H1 (cell line): ENCODE results near the gene KSR2. TPM values are rescaled to one million over a fixed set of nuclear protein-coding genes. Genes with fewer than 3 reads are reported as not detected.

Experiments
- CTCF ChIA-PET: fragments of 300-600 bp; sonication (Branson Sonifier 250); formaldehyde crosslinking; loops from one replicate; lab custom pipeline; 2021; ENCODE audit not compliant: partially characterized antibody; lab: Charles Lee
- POLR2A ChIA-PET: fragments of 300-600 bp; sonication (Branson Sonifier 250); formaldehyde crosslinking; loops from one replicate; lab custom pipeline; 2021; ENCODE audit warnings: inconsistent platforms; ENCODE audit not compliant: partially characterized antibody; lab: Charles Lee
- DNase-seq, 2 experiments: peaks; one replicate each; pipeline versions ENCODE4 v3.0.0 to v3.0.0-alpha.2; 2010 to 2022; ENCODE audit warnings: low spot score in 2 of 2, low read depth in 1 of 2, mixed read lengths in 1 of 2
- FAIRE-seq: peaks from 2 replicates; lab custom pipeline; 2011; peaks lifted over from hg19 to GRCh38; lab: Jason Lieb, UNC
- H2AFZ ChIP-seq: 2 replicates; pipeline ENCODE4 v1.8.1; 2012; ENCODE audit warnings: low read length, inconsistent platforms
- H2AK5ac ChIP-seq: 2 replicates; pipeline ENCODE4 v1.6.1; 2013; ENCODE audit warnings: low read depth, low read length
- H2BK120ac ChIP-seq: replicated peaks from 2 replicates; pipeline ENCODE3; 2013; ENCODE audit warnings: low read depth, low read length, inconsistent platforms
- H2BK12ac ChIP-seq: 2 replicates; pipeline ENCODE4 v1.6.1; 2013; ENCODE audit warnings: low read depth, low read length
- H2BK15ac ChIP-seq: 2 replicates; pipeline ENCODE4 v1.6.1; 2013; ENCODE audit warnings: low read length
- H2BK20ac ChIP-seq: 2 replicates; pipeline ENCODE4 v1.6.1; 2013; ENCODE audit warnings: low read length
- H2BK5ac ChIP-seq: 2 replicates; pipeline ENCODE4 v1.6.1; 2013; ENCODE audit warnings: low read depth, low read length
- H3K14ac ChIP-seq: 2 replicates; pipeline ENCODE4 v1.6.1; 2013; ENCODE audit warnings: inconsistent platforms; ENCODE audit not compliant: insufficient read length
- H3K18ac ChIP-seq: 2 replicates; pipeline ENCODE4 v1.6.1; 2013; ENCODE audit warnings: low read length; ENCODE audit errors: extremely low read depth
- H3K23ac ChIP-seq: 2 replicates; pipeline ENCODE4 v1.6.1; 2013; ENCODE audit warnings: inconsistent platforms; ENCODE audit not compliant: insufficient read length
- H3K23me2 ChIP-seq: 2 replicates; pipeline ENCODE4 v1.6.1; 2013; ENCODE audit warnings: low read depth, low read length
- H3K27ac ChIP-seq: 2 replicates; pipeline ENCODE4 v1.6.1; 2011; ENCODE audit warnings: low read depth, low read length, inconsistent platforms
- H3K27me3 ChIP-seq, 4 experiments: replicated peaks in 1 of 4; 1 replicate in 1 of 4; 2 replicates in 3 of 4; pipeline versions ENCODE4 v1.6.1 to v1.8.1; 2011 to 2013; ENCODE audit warnings: low read length in 3 of 4, mild to moderate bottlenecking in 3 of 4, inconsistent platforms in 2 of 4, mixed read lengths in 2 of 4, moderate library complexity in 1 of 4; ENCODE audit not compliant: control insufficient read depth in 3 of 4, insufficient read depth in 3 of 4; ENCODE audit errors: extremely low read depth in 1 of 4
- H3K36me3 ChIP-seq, 4 experiments: 2 replicates each; pipeline versions ENCODE4 v1.6.1 to v1.8.1; 2011 to 2013; ENCODE audit warnings: mild to moderate bottlenecking in 4 of 4, low read length in 3 of 4, moderate library complexity in 2 of 4, control low read depth in 1 of 4, inconsistent platforms in 1 of 4; ENCODE audit not compliant: insufficient read depth in 4 of 4, control insufficient read depth in 2 of 4
- H3K4ac ChIP-seq: replicated peaks from 2 replicates; pipeline ENCODE3; 2013; ENCODE audit warnings: low read length, low read depth, mixed read lengths, inconsistent platforms; ENCODE audit not compliant: insufficient read length
- H3K4me1 ChIP-seq, 4 experiments: replicated peaks in 1 of 4; 1 replicate in 1 of 4; 2 replicates in 3 of 4; pipeline versions ENCODE4 v1.6.1 to v1.8.1; 2011 to 2013; ENCODE audit warnings: low read length in 3 of 4, inconsistent platforms in 2 of 4, mixed read lengths in 1 of 4; ENCODE audit not compliant: insufficient read depth in 4 of 4, control insufficient read depth in 3 of 4
- H3K4me2 ChIP-seq, 2 experiments: 2 replicates each; pipeline versions ENCODE4 v1.6.1 to v1.8.1; 2011 to 2013; ENCODE audit warnings: low read depth in 2 of 2, low read length in 2 of 2, control low read depth in 1 of 2, inconsistent platforms in 1 of 2, mild to moderate bottlenecking in 1 of 2; ENCODE audit not compliant: insufficient read depth in 1 of 2
- H3K4me3 ChIP-seq, 4 experiments: fragments of 200-600, 300-600 bp in 1 of 4; sonication (generic), shearing (Covaris generic), sonication (Bioruptor Twin) in 1 of 4; 2 replicates each; pipeline versions ENCODE4 v1.5.1 to v1.8.1; 2011 to 2016; ENCODE audit warnings: low read length in 4 of 4, low read depth in 3 of 4, control low read depth in 2 of 4, inconsistent platforms in 2 of 4, mild to moderate bottlenecking in 2 of 4, mixed read lengths in 1 of 4, moderate library complexity in 1 of 4; ENCODE audit not compliant: insufficient read depth in 2 of 4; ENCODE audit errors: extremely low read depth in 1 of 4
- H3K56ac ChIP-seq: replicated peaks from 2 replicates; pipeline ENCODE3; 2013; ENCODE audit warnings: low read depth, mild to moderate bottlenecking, mixed read lengths, low read length, inconsistent platforms; ENCODE audit not compliant: insufficient read length
- H3K79me1 ChIP-seq: 2 replicates; pipeline ENCODE4 v1.6.1; 2013; ENCODE audit warnings: low read depth, low read length, control low read depth
- H3K79me2 ChIP-seq, 2 experiments: 2 replicates each; pipeline versions ENCODE4 v1.6.1 to v1.8.1; 2012 to 2013; ENCODE audit warnings: low read length in 2 of 2, mild to moderate bottlenecking in 2 of 2, inconsistent platforms in 1 of 2; ENCODE audit not compliant: insufficient read depth in 2 of 2, control insufficient read depth in 1 of 2
- H3K9ac ChIP-seq, 4 experiments: replicated peaks in 1 of 4; 1 replicate in 1 of 4; 2 replicates in 3 of 4; pipeline versions ENCODE4 v1.6.1 to v1.8.1; 2011 to 2013; ENCODE audit warnings: low read depth in 3 of 4, low read length in 3 of 4, control low read depth in 2 of 4, mild to moderate bottlenecking in 2 of 4, moderate library complexity in 2 of 4, inconsistent platforms in 1 of 4; ENCODE audit errors: extremely low read depth in 1 of 4
- H3K9me3 ChIP-seq, 2 experiments: 2 replicates each; pipeline versions ENCODE4 v1.6.1 to v1.8.1; 2012 to 2013; ENCODE audit warnings: mild to moderate bottlenecking in 2 of 2, moderate library complexity in 2 of 2, control low read depth in 1 of 2, inconsistent platforms in 1 of 2, low read depth in 1 of 2, low read length in 1 of 2, mixed read lengths in 1 of 2; ENCODE audit not compliant: insufficient read depth in 2 of 2
- H4K20me1 ChIP-seq, 2 experiments: replicated peaks in 1 of 2; 2 replicates each; pipeline versions ENCODE3 to v1.8.1; 2011 to 2013; ENCODE audit warnings: inconsistent platforms in 2 of 2, low read length in 2 of 2, mild to moderate bottlenecking in 1 of 2; ENCODE audit not compliant: insufficient read depth in 2 of 2, control insufficient read depth in 1 of 2
- H4K5ac ChIP-seq: 2 replicates; pipeline ENCODE4 v1.6.1; 2013; ENCODE audit warnings: low read length, low read depth, mixed read lengths, inconsistent platforms; ENCODE audit not compliant: insufficient read length
- H4K8ac ChIP-seq: 2 replicates; pipeline ENCODE4 v1.8.0; 2013; ENCODE audit warnings: mild to moderate bottlenecking, moderate library complexity, low read length, inconsistent platforms; ENCODE audit not compliant: insufficient read depth; ENCODE audit errors: extremely low read depth
- H4K91ac ChIP-seq: replicated peaks from 2 replicates; pipeline ENCODE3; 2013; ENCODE audit warnings: low read length, mixed read lengths, inconsistent platforms; ENCODE audit not compliant: insufficient read length
- EZH2 ChIP-seq: fragments of 200-600 bp; sonication (generic); IDR thresholded peaks from 2 replicates; pipeline ENCODE4 v1.7.1; 2012; ENCODE audit warnings: low read depth, mild to moderate bottlenecking, moderate library complexity, low read length, inconsistent platforms; ENCODE audit not compliant: severe bottlenecking
- RAD21 ChIP-seq, 2 experiments: IDR thresholded peaks in 1 of 2; conservative IDR thresholded peaks in 1 of 2; 2 replicates each; pipeline ENCODE4 v1.6.1; 2011; ENCODE audit warnings: low read depth in 2 of 2, low read length in 2 of 2, improper control_type of control experiment in 1 of 2, inconsistent platforms in 1 of 2, mild to moderate bottlenecking in 1 of 2, moderate library complexity in 1 of 2
- TAF1 ChIP-seq: IDR thresholded peaks from 2 replicates; pipeline ENCODE4 v1.6.1; 2011; ENCODE audit warnings: mild to moderate bottlenecking, low read depth, low read length
- YY1 ChIP-seq: IDR thresholded peaks from 2 replicates; pipeline ENCODE4 v1.6.1; 2011; ENCODE audit warnings: low read depth, mild to moderate bottlenecking, low read length
- WGBS, 2 experiments: shearing (Covaris generic) in 1 of 2; methylation state at CpG; one replicate each; pipeline versions ENCODE4 v1.1.6 to v1.1.7; 2013 to 2015; ENCODE audit warnings: low lambda C conversion rate in 2 of 2, mixed read lengths in 2 of 2, inconsistent platforms in 1 of 2, low coverage in 1 of 2, missing lambda C conversion rate in 1 of 2; ENCODE audit not compliant: insufficient replicate concordance in 2 of 2, insufficient coverage in 1 of 2, insufficient read length in 1 of 2; ENCODE audit errors: extremely low coverage in 1 of 2, missing lambda C conversion rate in 1 of 2; 5-methylcytosine and 5-hydroxymethylcytosine counted together
- polyA plus RNA-seq, 7 experiments: library from polyadenylated mRNA; depleted of rRNA in 3 of 7; stranded (reverse) in 5 of 7; unstranded in 2 of 7; fragments of >200 nt in 5 of 7; fragments of 200-250 nt in 2 of 7; gene quantifications; 1 replicate in 5 of 7; 2 replicates in 1 of 7; 4 replicates in 1 of 7; pipeline versions ENCODE4 v1.2.1 to v1.2.3, GENCODE V29; 2011 to 2013; ENCODE audit warnings: missing spikeins in 2 of 7, mixed read lengths in 2 of 7
- total RNA-seq: library from RNA; stranded (reverse); fragmentation: NEBNext Ultra II Directional; extraction: Animal tissue kit (Norgen Biotek cat#: 25700); gene quantifications from 2 replicates; pipeline ENCODE4 v1.2.1, GENCODE V29; 2021
- TF ChIP-seq, protein P1 (sequence below), 3 experiments: IDR thresholded peaks; 1 replicate in 2 of 3; 2 replicates in 1 of 3; pipeline versions ENCODE4 v1.5.1 to v1.6.1; 2011; ENCODE audit warnings: low read length in 3 of 3, mild to moderate bottlenecking in 3 of 3, inconsistent platforms in 2 of 3, low read depth in 1 of 3, moderate library complexity in 1 of 3; ENCODE audit not compliant: insufficient read depth in 1 of 3; ENCODE audit errors: control extremely low read depth in 1 of 3
- TF ChIP-seq, protein P2 (sequence below): IDR thresholded peaks from 2 replicates; pipeline ENCODE4 v1.6.1; 2012; ENCODE audit warnings: inconsistent platforms

KSR2 gene
- total and polyA plus RNA-seq, 2 of the 8 experiments (the other 6 are each of a cell fraction or from before 2014, with no cell fraction given): 0.74 to 2.2 TPM

DNA sequence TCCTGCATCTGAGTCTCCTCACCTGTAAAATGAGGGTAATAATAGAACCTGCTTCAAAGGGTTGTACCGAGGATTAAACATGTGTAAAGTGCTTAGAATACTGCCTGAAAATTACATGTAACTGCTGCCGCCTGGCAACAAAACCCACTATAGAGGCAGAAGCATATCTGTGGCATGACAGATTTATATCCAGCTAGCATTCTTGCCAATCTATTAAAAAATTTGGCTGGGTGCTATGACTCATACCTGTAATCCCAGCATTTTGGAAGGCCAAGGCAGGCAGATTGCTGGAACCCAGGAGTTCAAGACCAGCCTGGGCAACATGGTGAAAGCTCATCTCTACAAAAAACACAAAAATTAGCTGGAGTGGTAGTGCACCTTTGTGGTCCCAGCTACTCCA is 16.4 kb upstream of the KSR2 start:
- no peaks in the 10 kb centered on the region for H3K79me1 ChIP-seq
- CTCF ChIA-PET: interaction anchor here (0.7 to 1.7 kb wide), 3 partner anchors 14 to 96 kb away, joined by 3 to 4 read pairs (median 3); partner anchors contain the start of gene RFC5
- no peaks in the 10 kb centered on the region for H3K9me3 ChIP-seq
- H4K5ac ChIP-seq: no peak overlapping the region
- no peaks in the 10 kb centered on the region for H3K27me3 ChIP-seq
- no peak overlapping the region for H3K4me3 ChIP-seq
- H2BK20ac ChIP-seq: no peak overlapping the region
- H2BK12ac ChIP-seq: no peak overlapping the region
- POLR2A ChIA-PET: interaction anchor here (1.0 kb wide), 1 partner anchor 31 kb away, joined by 3 read pairs; the partner anchor contains the start of gene RFC5
- no peak overlapping the region for H3K4ac ChIP-seq
- H3K14ac ChIP-seq: no peak overlapping the region
- H4K8ac ChIP-seq: no peak overlapping the region
- H3K4me1 ChIP-seq: no peaks in the 10 kb centered on the region
- H3K79me2 ChIP-seq: no peaks in the 10 kb centered on the region
- no peaks in the 10 kb centered on the region for H4K20me1 ChIP-seq
- no peaks in the 10 kb centered on the region for H3K23me2 ChIP-seq
- H2BK15ac ChIP-seq: no peak overlapping the region
- no peak overlapping the region for H3K27ac ChIP-seq
- no peak overlapping the region for H3K4me2 ChIP-seq
- TF ChIP-seq, protein P1, sequence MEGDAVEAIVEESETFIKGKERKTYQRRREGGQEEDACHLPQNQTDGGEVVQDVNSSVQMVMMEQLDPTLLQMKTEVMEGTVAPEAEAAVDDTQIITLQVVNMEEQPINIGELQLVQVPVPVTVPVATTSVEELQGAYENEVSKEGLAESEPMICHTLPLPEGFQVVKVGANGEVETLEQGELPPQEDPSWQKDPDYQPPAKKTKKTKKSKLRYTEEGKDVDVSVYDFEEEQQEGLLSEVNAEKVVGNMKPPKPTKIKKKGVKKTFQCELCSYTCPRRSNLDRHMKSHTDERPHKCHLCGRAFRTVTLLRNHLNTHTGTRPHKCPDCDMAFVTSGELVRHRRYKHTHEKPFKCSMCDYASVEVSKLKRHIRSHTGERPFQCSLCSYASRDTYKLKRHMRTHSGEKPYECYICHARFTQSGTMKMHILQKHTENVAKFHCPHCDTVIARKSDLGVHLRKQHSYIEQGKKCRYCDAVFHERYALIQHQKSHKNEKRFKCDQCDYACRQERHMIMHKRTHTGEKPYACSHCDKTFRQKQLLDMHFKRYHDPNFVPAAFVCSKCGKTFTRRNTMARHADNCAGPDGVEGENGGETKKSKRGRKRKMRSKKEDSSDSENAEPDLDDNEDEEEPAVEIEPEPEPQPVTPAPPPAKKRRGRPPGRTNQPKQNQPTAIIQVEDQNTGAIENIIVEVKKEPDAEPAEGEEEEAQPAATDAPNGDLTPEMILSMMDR (IDR thresholded peaks at IDR 0.05; ENCODE audit: control extremely low read depth in 1 of 3, insufficient read depth in 1 of 3, low read depth in 1 of 3, low read length in 3 of 3): no peak
- TF ChIP-seq RAD21 (IDR thresholded peaks at IDR 0.05 in 1 of 2, conservative IDR thresholded peaks at IDR 0.05 in 1 of 2; ENCODE audit: low read depth in 2 of 2, low read length in 2 of 2) (no peak), EZH2 (no peak), YY1 (no peak), TAF1 (no peak)
- TF ChIP-seq, protein P2, sequence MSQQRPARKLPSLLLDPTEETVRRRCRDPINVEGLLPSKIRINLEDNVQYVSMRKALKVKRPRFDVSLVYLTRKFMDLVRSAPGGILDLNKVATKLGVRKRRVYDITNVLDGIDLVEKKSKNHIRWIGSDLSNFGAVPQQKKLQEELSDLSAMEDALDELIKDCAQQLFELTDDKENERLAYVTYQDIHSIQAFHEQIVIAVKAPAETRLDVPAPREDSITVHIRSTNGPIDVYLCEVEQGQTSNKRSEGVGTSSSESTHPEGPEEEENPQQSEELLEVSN: no peak
- DNase-seq (no peak), FAIRE-seq (no peak)
- H3K23ac ChIP-seq: no peak overlapping the region
- no peaks in the 10 kb centered on the region for H3K36me3 ChIP-seq
- no peak overlapping the region for H3K9ac ChIP-seq
- WGBS, 2 experiments: 98% methylated on average over 2 of the region's 2 CpGs; no CpG with 5 or more reads in 1 of the 2 experiments
- H2AK5ac ChIP-seq: no peak overlapping the region
- no peak overlapping the region for H3K56ac ChIP-seq
- no peak overlapping the region for H2BK120ac ChIP-seq
- H4K91ac ChIP-seq: no peak overlapping the region
- no peak overlapping the region for H3K18ac ChIP-seq
- H2BK5ac ChIP-seq: no peak overlapping the region
- H2AFZ ChIP-seq: no peak overlapping the region
